ENCODE data around the gene YWHAQ. TPM values are rescaled to one million over a fixed set of nuclear protein-coding genes. Genes with fewer than 3 reads are reported as not detected.

Gene YWHAQ
- total RNA-seq, 1 experiment from 2014 or later = 307 TPM

- Mint-ChIP-seq H3K27me3 (ENCODE audit: unreplicated experiment) (peaks cover 22% of the 10 kb centered on the region), H3K4me3 (ENCODE audit: low read depth, unreplicated experiment) (no peak overlapping the region), H3K36me3 (ENCODE audit: insufficient read depth, unreplicated experiment) (no peaks in the 10 kb centered on the region), H3K4me1 (ENCODE audit: low read depth, unreplicated experiment) (no peaks in the 10 kb centered on the region), H3K27ac (ENCODE audit: unreplicated experiment) (no peak overlapping the region), H3K9me3 (ENCODE audit: low read depth, unreplicated experiment) (no peaks in the 10 kb centered on the region)
- no TSS peak for BruUV-seq (replicated peaks)
- DNase-seq = no peak
- CTCF ChIA-PET = no interaction called here
- intact Hi-C loops (cut with micrococcal nuclease; ENCODE audit: unreplicated experiment) = no loop called here
- TF ChIP-seq, protein P1, sequence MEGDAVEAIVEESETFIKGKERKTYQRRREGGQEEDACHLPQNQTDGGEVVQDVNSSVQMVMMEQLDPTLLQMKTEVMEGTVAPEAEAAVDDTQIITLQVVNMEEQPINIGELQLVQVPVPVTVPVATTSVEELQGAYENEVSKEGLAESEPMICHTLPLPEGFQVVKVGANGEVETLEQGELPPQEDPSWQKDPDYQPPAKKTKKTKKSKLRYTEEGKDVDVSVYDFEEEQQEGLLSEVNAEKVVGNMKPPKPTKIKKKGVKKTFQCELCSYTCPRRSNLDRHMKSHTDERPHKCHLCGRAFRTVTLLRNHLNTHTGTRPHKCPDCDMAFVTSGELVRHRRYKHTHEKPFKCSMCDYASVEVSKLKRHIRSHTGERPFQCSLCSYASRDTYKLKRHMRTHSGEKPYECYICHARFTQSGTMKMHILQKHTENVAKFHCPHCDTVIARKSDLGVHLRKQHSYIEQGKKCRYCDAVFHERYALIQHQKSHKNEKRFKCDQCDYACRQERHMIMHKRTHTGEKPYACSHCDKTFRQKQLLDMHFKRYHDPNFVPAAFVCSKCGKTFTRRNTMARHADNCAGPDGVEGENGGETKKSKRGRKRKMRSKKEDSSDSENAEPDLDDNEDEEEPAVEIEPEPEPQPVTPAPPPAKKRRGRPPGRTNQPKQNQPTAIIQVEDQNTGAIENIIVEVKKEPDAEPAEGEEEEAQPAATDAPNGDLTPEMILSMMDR (IDR thresholded peaks at IDR 0.05; ENCODE audit: unreplicated experiment) = no peak
These were observed 32.4 kb upstream of the YWHAQ start for GRCh38 chr2:9663008-9663879.

- Mint-ChIP-seq H3K9me3 (ENCODE audit: low read depth, unreplicated experiment) (no peaks in the 10 kb centered on the region), H3K36me3 (ENCODE audit: insufficient read depth, unreplicated experiment) (no peaks in the 10 kb centered on the region), H3K4me3 (ENCODE audit: low read depth, unreplicated experiment) (no peak overlapping the region), H3K27ac (ENCODE audit: unreplicated experiment) (no peak overlapping the region), H3K4me1 (ENCODE audit: low read depth, unreplicated experiment) (no peaks in the 10 kb centered on the region), H3K27me3 (ENCODE audit: unreplicated experiment) (peaks cover 22% of the 10 kb centered on the region)
- TF ChIP-seq, protein P1 (IDR thresholded peaks at IDR 0.05; ENCODE audit: unreplicated experiment) = no peak
- DNase-seq = no peak
- intact Hi-C loops (cut with micrococcal nuclease; ENCODE audit: unreplicated experiment) = no loop called here
- BruUV-seq (replicated peaks) = no TSS peak
- CTCF ChIA-PET = no interaction called here
These were observed 30.5 kb upstream of the YWHAQ start for GRCh38 chr2:9661261-9661660.

DNA sequence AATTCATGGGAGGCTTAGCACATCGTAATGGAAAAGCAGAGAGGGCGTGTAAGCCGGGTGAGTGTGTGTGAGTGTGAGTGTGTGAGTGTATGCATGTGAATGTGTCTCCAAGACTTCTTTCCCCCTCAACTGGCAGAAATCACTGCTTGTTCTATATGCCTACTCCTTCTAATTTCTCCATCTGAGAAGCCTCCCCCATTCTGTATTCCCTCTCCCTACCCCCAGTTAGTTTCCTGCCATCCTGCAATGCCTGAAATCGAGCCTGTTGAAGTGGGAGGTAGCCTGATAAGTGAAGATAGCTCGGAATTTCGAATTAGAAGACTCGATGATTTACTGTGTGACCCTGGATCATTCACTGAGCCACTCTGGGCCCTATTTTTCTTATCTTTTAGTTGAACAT is 30.0 kb upstream of the YWHAQ start:
- no peak for DNase-seq
- TF ChIP-seq, protein P1 (IDR thresholded peaks at IDR 0.05; ENCODE audit: unreplicated experiment) = no peak
- Mint-ChIP-seq H3K4me1 (ENCODE audit: low read depth, unreplicated experiment) (no peaks in the 10 kb centered on the region), H3K27me3 (ENCODE audit: unreplicated experiment) (peaks cover 22% of the 10 kb centered on the region), H3K9me3 (ENCODE audit: low read depth, unreplicated experiment) (no peaks in the 10 kb centered on the region), H3K4me3 (ENCODE audit: low read depth, unreplicated experiment) (no peak overlapping the region), H3K36me3 (ENCODE audit: insufficient read depth, unreplicated experiment) (no peaks in the 10 kb centered on the region), H3K27ac (ENCODE audit: unreplicated experiment) (no peak overlapping the region)
- intact Hi-C loops (cut with micrococcal nuclease; ENCODE audit: unreplicated experiment) = no loop called here
- CTCF ChIA-PET = no interaction called here
- BruUV-seq (replicated peaks) = no TSS peak

GRCh38 chr2:9660154-9660553 is 29.4 kb upstream of the YWHAQ start:
- Mint-ChIP-seq H3K9me3 (ENCODE audit: low read depth, unreplicated experiment) (no peaks in the 10 kb centered on the region), H3K36me3 (ENCODE audit: insufficient read depth, unreplicated experiment) (no peaks in the 10 kb centered on the region), H3K4me1 (ENCODE audit: low read depth, unreplicated experiment) (no peaks in the 10 kb centered on the region), H3K4me3 (ENCODE audit: low read depth, unreplicated experiment) (no peak overlapping the region), H3K27ac (ENCODE audit: unreplicated experiment) (no peak overlapping the region), H3K27me3 (ENCODE audit: unreplicated experiment) (peaks cover 19% of the 10 kb centered on the region)
- CTCF ChIA-PET = no interaction called here
- TF ChIP-seq, protein P1 (IDR thresholded peaks at IDR 0.05; ENCODE audit: unreplicated experiment) = no peak
- no TSS peak for BruUV-seq (replicated peaks)
- intact Hi-C loops (cut with micrococcal nuclease; ENCODE audit: unreplicated experiment) = no loop called here
- no peak for DNase-seq
